ENCODE data around the gene NPPA.
"Not testable (repeated sequence)": the region's sequence is repeated elsewhere in the genome, so short reads cannot be mapped to it uniquely, and the experiment has no call there.

NPPA gene

DNA sequence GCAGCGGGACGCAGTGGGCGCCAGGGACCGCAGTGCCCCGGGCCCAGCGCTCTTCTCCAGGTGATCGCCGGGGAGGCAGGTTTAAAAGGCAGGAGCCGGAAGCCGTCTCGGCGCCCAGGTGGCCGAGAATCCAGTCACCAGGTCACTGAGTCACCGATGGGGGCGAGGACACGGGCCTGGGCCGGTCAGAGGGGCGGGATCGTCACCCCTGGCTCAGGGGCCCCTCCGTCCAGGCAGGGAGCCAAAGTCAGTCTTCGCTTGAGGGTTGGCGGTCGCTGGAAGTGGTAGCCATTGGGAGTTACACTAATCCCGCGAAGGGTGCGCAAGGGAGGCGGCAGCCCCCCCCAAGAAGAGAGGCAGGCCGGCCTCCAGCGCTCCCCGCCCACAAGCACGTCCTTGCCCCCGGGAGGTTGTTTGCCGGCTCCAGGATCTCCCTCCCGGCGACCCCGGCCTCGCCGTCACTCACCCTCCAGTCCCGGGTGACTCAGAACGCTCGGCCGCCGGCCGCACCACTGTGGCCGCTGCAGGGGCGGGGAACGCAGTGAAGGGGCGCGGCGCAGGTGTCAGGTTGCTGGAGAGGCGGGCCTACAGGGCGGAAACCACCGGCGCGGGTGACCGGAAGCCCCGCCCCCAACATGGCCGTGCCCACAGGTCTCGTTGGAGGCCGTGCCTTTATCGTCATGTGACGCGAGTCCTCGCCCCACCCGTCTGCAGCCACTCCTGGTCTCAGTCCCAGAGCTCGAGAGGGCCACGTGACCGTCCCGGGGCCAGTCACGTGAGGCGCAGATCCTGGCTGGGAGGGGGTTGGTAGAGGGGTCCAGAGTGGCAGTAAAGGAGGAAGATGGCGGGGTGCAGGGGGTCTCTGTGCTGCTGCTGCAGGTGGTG is 41.9 kb downstream of the NPPA start, which contains the start of the genes CLCN6 and MTHFR:
TSS of gene CLCN6 (plus strand) at position 770 of the 885 bp plus-strand sequence. CDS start at position 842, 72 bp downstream.
TSS of gene MTHFR (minus strand) at position 543 of the 885 bp plus-strand sequence. CDS start 2,848 bp downstream, outside the sequence.
- peak; percentile 98 for DNase-seq

DNA sequence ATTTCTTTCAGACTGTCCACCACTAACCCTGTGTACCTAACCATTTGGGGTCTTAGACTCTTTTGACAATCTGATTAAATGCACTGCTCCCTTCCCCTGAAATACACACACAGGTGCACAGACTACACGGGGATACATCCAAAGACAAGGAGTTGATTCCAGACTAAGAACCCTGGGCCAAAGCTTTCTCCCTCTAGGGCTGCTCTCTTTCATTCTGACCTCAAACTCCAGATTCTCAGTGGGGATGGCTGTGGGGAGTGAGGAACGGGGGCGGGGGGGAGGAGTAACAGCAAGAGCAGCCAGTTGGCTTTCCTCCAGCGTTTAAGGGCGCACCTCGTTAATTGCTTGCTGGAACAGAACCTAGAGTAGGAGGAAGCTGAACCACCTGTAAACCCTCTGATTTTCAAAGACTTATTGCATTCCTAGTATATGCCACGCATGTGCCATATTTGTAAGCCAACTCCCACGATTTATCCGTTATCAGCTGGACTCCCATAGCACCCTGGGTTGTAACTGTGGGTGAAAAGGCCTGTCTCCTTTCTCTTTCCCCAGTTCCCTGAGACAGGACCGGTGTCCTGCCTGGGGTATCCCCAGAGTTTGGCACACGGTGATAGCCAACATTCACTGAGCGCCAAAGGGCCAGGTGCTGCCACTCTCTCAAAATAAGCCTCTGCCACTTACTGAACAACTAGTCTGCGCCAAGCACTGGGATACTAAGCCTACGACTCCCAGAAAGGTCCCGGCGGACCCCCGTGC is 42.7 kb downstream of the NPPA start:
- no peak for DNase-seq

DNA sequence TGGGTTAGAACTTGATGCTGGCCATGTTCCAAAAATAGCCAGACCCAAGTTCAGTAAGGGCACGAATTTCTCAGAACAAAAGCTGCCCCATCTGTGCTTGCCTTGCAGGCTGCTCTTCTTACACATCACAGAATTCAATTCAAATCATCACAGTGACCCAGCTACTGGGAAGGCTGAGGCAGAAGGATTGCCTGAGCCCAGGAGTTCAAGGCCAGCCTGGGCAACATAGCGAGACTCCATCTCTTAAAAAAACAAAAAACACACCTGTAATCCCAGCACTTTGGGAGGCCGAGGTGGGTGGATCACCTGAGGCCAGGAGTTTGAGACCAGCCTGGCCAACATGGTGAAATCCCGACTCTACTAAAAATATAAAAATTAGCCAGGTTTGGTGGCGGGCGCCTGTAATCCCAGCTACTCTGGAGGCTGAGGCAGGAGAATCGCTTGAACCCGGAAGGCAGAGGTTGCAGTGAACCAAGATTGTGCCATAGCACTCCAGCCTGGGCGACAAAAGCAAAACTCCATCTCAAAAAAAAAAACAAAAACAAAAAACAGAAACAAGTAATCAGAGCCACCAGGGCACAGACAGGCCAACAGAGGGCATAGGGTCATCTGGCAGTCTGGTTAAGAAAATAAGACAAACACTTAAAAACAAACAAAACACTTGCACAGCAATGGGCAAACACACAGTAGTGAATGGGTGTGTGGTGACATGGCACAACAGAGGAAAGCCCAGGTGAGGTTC is 43.5 kb downstream of the NPPA start:
- not testable (repeated sequence) for DNase-seq

GRCh38 chr1:11802973-11803885 is 44.4 kb downstream of the NPPA start:
- peak; percentile 81 for DNase-seq

DNA sequence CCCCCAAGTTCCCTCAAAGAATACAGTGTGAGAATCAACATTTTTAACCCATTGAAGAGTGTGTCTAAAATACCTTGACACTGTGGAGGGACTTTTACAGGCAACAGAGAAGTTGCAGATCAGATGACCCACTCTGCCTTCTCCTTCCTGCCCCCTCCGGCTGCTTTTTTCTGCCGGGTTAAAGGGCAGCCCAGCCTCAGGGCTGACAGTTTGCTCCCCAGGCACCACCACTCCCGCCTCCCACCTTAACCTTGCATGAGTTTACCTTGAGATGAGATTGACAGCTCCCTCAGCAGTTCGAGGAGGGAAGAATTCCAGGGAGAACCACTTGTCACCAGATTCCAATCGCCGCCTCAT is 45.0 kb downstream of the NPPA start:
- DNase-seq, result no peak

GRCh38 chr1:11800756-11801433 is 46.7 kb downstream of the NPPA start:
- DNase-seq, result no peak

- DNase-seq, result no peak
Observed at GRCh38 chr1:11800391-11800755, 47.2 kb downstream of the NPPA start.

GRCh38 chr1:11799896-11800295 is 47.7 kb downstream of the NPPA start:
- no peak for DNase-seq

DNA sequence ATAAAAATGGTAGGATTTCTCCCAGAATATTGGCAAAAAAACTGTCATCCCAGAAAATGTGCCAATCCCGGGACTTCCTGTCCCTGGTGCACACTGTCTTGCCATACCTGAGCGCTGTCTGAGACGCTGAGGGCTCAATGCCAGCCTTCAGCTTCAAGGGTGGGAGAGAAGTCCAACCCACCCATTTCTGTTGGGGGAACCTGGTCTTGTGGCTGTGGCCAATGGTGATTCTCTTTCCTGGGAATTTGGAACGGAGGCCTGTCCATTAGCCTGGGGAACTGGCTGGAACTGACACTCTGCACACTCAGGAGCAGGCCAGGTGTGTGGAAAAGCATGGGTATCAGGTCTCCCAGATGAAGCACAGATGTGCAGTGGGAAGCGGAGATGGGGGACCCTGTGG is 48.5 kb downstream of the NPPA start:
- DNase-seq, result no peak

- DNase-seq, result no peak
Observed at GRCh38 chr1:11797525-11798216, 49.9 kb downstream of the NPPA start.

GRCh38 chr1:11796036-11796828 is 51.4 kb downstream of the NPPA start:
- no peak for DNase-seq

Data from activated CD8-positive, alpha-beta memory T cell treated with anti-CD3 and anti-CD28 coated beads, Interleukin-2, amount 50 U/mL, for 48 hours (primary cell).